ENCODE results near the gene PCBP3. TPM values are rescaled to one million over a fixed set of nuclear protein-coding genes. Genes with fewer than 3 reads are reported as not detected.
"Not testable (repeated sequence)": the region's sequence is repeated elsewhere in the genome, so short reads cannot be mapped to it uniquely, and the experiment has no call there.

Gene PCBP3
- total RNA-seq, 1 donor from 2014 or later, result not detected

DNA sequence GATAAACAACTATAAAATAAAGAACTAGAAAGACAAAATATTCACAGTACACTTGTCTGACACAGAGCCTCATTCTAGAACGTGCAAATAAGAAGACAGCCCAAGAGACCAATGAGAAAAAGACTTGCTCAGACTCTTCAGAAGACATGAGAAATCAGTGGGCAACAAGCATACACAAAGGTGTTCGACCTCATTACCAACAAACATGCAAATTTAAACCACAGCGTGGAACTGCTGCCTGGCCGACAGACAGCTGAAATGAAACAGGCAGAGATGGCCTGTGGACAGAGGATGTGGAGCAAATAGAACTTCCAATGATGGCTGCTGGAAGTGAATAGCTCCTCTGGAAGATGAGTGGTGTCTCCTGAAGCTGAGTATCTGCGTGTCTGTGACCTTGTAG, 315.7 kb downstream of the PCBP3 start:
- no peaks in the 10 kb centered on the region for H3K36me3 ChIP-seq (ENCODE audit: control insufficient read depth in 3 of 3, insufficient read depth in 3 of 3, low read length in 3 of 3)
- H3K9ac ChIP-seq (ENCODE audit: low read depth in 1 of 3, low read length in 3 of 3), result no peak overlapping the region

GRCh38 chr21:45959779-45960390, 316.4 kb downstream of the PCBP3 start:
- no peak overlapping the region for H3K27ac ChIP-seq (ENCODE audit: low read depth, low read length)
- no peak overlapping the region for H3K9ac ChIP-seq (ENCODE audit: low read depth in 1 of 3, low read length in 3 of 3)

More for the DNA sequence above, 315.7 kb downstream of the PCBP3 start:
- peaks cover 4 to 16% (median 6%) of the 10 kb centered on the region in 3 donors for H3K4me1 ChIP-seq (ENCODE audit: control insufficient read depth in 3 of 3, insufficient read depth in 3 of 3, low read length in 3 of 3)
- H3K4me3 ChIP-seq (ENCODE audit: low read length in 3 of 3), result no peak overlapping the region
- H3K9me3 ChIP-seq (ENCODE audit: control insufficient read depth in 3 of 3, low read length in 3 of 3), result no peaks in the 10 kb centered on the region
- peaks cover 0 to 13% (median 10%) of the 10 kb centered on the region in 3 donors for H3K27me3 ChIP-seq (ENCODE audit: control insufficient read depth in 3 of 3, insufficient read depth in 3 of 3, low read length in 3 of 3)
- peak overlapping the region; percentile 25 for H3K27ac ChIP-seq (ENCODE audit: low read depth, low read length)

DNA sequence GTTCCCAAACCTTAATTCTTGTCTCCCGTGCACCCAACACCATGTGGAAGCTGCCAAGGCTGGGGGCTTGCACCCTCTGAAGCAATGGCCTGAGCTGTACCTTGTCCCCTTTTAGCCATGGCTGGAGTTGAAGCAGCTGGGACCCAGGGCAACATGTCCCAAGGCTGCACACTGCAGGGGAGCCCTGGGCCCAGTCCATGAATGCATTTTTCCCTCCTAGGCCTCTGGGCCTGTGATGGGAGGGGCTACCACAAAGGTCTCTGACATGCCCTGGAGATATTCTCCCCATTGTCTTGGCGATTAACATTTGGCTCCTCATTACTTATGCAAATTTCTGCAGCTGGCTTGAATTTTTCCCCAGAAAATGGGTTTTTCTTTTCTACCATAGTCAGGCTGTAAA, 317.9 kb downstream of the PCBP3 start:
- not testable (repeated sequence) for H3K27ac ChIP-seq (ENCODE audit: low read depth, low read length); H3K36me3 ChIP-seq (ENCODE audit: control insufficient read depth in 3 of 3, insufficient read depth in 3 of 3, low read length in 3 of 3); H3K9ac ChIP-seq (ENCODE audit: low read depth in 1 of 3, low read length in 3 of 3); H3K9me3 ChIP-seq (ENCODE audit: control insufficient read depth in 3 of 3, low read length in 3 of 3); H3K27me3 ChIP-seq (ENCODE audit: control insufficient read depth in 3 of 3, insufficient read depth in 3 of 3, low read length in 3 of 3); H3K4me3 ChIP-seq (ENCODE audit: low read length in 3 of 3)
- H3K4me1 ChIP-seq (ENCODE audit: control insufficient read depth in 3 of 3, insufficient read depth in 3 of 3, low read length in 3 of 3), result peaks cover 4 to 16% (median 6%) of the 10 kb centered on the region in 3 donors

More at GRCh38 chr21:45959779-45960390, 316.4 kb downstream of the PCBP3 start:
- H3K4me1 ChIP-seq (ENCODE audit: control insufficient read depth in 3 of 3, insufficient read depth in 3 of 3, low read length in 3 of 3), result peaks cover 4 to 16% (median 6%) of the 10 kb centered on the region in 3 donors
- peaks cover 0 to 2% (median 0%) of the 10 kb centered on the region in 3 donors for H3K9me3 ChIP-seq (ENCODE audit: control insufficient read depth in 3 of 3, low read length in 3 of 3)
- no peak overlapping the region for H3K4me3 ChIP-seq (ENCODE audit: low read length in 3 of 3)
- peaks cover 0 to 12% (median 10%) of the 10 kb centered on the region in 3 donors for H3K27me3 ChIP-seq (ENCODE audit: control insufficient read depth in 3 of 3, insufficient read depth in 3 of 3, low read length in 3 of 3)
- no peaks in the 10 kb centered on the region for H3K36me3 ChIP-seq (ENCODE audit: control insufficient read depth in 3 of 3, insufficient read depth in 3 of 3, low read length in 3 of 3)

- Histone ChIP-seq H3K27ac (ENCODE audit: low read depth, low read length) (no peak overlapping the region), H3K4me3 (ENCODE audit: low read length in 3 of 3) (no peak overlapping the region), H3K9me3 (ENCODE audit: control insufficient read depth in 3 of 3, low read length in 3 of 3) (peaks cover 0 to 2% (median 2%) of the 10 kb centered on the region in 3 donors), H3K27me3 (ENCODE audit: control insufficient read depth in 3 of 3, insufficient read depth in 3 of 3, low read length in 3 of 3) (peaks cover 0 to 6% (median 5%) of the 10 kb centered on the region in 3 donors), H3K36me3 (ENCODE audit: control insufficient read depth in 3 of 3, insufficient read depth in 3 of 3, low read length in 3 of 3) (no peaks in the 10 kb centered on the region), H3K4me1 (ENCODE audit: control insufficient read depth in 3 of 3, insufficient read depth in 3 of 3, low read length in 3 of 3) (peaks cover 0 to 12% (median 6%) of the 10 kb centered on the region in 3 donors), H3K9ac (ENCODE audit: low read depth in 1 of 3, low read length in 3 of 3) (no peak overlapping the region)
Observed at GRCh38 chr21:45962531-45963231, 319.2 kb downstream of the PCBP3 start.

- Histone ChIP-seq H3K4me3 (ENCODE audit: low read length in 3 of 3) (no peak overlapping the region), H3K9me3 (ENCODE audit: control insufficient read depth in 3 of 3, low read length in 3 of 3) (peaks cover 0 to 2% (median 2%) of the 10 kb centered on the region in 3 donors), H3K27me3 (ENCODE audit: control insufficient read depth in 3 of 3, insufficient read depth in 3 of 3, low read length in 3 of 3) (peaks cover 0 to 6% (median 5%) of the 10 kb centered on the region in 3 donors), H3K4me1 (ENCODE audit: control insufficient read depth in 3 of 3, insufficient read depth in 3 of 3, low read length in 3 of 3) (peaks cover 0 to 11% (median 6%) of the 10 kb centered on the region in 3 donors), H3K27ac (ENCODE audit: low read depth, low read length) (no peak overlapping the region), H3K36me3 (ENCODE audit: control insufficient read depth in 3 of 3, insufficient read depth in 3 of 3, low read length in 3 of 3) (no peaks in the 10 kb centered on the region), H3K9ac (ENCODE audit: low read depth in 1 of 3, low read length in 3 of 3) (no peak overlapping the region)
Observed at GRCh38 chr21:45963232-45963570, 319.7 kb downstream of the PCBP3 start.

DNA sequence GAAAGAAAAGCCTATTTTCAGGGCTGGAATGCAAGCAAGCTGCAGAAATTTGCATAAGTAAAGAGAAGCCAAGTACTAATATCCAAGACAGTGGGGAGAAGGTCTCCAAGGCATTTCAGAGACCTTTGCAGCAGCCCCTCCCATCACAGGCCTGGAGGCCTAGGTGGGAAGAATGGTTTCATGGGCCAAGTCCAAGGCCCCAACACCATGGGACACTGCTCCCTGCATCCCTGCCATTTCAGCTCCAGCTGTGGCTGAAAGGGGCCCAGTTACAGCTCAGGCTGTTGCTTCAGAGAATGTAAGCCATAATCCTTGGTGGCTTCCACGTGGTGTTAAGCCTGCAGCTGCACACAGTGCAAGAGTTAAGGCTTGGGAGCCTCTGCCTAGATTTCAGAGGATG, 321.1 kb downstream of the PCBP3 start:
- H3K4me1 ChIP-seq (ENCODE audit: control insufficient read depth in 3 of 3, insufficient read depth in 3 of 3, low read length in 3 of 3), result peaks cover 0 to 6% (median 2%) of the 10 kb centered on the region in 3 donors
- H3K9ac ChIP-seq (ENCODE audit: low read depth in 1 of 3, low read length in 3 of 3), result no peak overlapping the region

DNA sequence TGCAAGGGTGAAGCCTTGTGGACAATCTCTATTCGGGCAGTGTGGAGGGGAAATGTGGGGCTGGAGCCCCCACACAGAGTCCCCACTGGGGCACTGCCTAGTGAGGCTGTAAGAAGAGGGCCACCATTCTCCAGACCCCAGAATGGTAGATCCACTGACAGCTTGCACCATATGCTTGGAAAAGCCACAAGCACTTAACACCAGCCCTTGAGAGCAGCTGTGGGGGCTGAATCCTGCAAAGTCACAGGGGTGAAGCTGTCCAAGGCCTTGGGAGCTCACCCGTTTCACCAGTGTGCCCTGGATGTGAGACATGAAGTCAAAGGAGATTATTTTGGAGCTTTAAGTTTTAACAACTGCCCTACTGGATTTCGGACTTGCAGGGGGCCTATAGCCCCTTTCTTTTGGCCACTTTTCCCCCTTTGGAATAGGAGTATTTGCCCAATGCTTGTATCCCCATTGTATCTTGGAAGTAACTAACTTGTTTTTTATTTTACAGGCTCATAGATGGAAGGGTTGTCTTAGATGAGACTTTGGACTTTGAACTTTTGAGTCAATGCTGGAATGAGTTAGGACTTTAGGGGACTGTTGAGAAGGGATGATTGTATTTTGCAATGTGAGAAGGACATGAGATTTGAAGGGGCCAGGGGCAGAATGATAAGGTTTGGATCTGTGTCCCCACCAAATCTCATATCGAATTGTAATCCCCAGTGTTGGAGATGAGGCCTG, 321.7 kb downstream of the PCBP3 start:
- H3K36me3 ChIP-seq (ENCODE audit: control insufficient read depth in 3 of 3, insufficient read depth in 3 of 3, low read length in 3 of 3), result no peaks in the 10 kb centered on the region

More for the DNA sequence above, 321.1 kb downstream of the PCBP3 start:
- H3K36me3 ChIP-seq (ENCODE audit: control insufficient read depth in 3 of 3, insufficient read depth in 3 of 3, low read length in 3 of 3), result no peaks in the 10 kb centered on the region
- H3K27me3 ChIP-seq (ENCODE audit: control insufficient read depth in 3 of 3, insufficient read depth in 3 of 3, low read length in 3 of 3), result peaks cover 0 to 5% (median 3%) of the 10 kb centered on the region in 3 donors
- H3K4me3 ChIP-seq (ENCODE audit: low read length in 3 of 3), result no peak overlapping the region
- peaks cover 0 to 2% (median 2%) of the 10 kb centered on the region in 3 donors for H3K9me3 ChIP-seq (ENCODE audit: control insufficient read depth in 3 of 3, low read length in 3 of 3)
- no peak overlapping the region for H3K27ac ChIP-seq (ENCODE audit: low read depth, low read length)

DNA sequence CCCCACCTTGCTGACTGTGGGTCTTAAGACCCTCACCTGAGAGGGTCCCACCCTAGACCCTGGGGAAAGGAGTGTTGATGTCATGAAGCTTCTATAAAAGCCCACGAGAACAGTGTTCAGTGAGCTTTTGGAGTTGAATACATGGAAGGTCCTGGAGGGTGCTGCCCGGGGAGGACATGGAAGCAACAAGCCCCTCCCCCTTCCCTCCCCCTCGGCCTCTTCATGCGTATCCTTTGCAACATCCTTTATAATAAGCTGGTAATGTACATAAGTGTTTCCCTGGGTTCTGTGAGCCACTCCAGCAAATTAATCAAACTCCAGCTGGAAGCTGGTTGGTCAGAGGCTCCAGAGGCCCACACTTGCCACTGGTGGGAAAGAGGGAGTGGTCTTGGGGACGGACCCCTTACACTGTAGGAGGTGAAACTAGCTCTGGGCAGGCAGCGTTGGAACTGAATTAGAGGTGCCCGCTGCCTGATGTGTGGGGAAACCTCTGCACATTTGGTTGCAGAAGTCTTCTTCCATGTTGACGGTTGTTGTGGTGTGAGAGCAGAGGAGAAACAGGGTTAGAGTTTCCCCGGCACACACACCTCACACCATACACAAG, 323.4 kb downstream of the PCBP3 start:
- no peak overlapping the region for H3K4me3 ChIP-seq (ENCODE audit: low read length in 3 of 3)
- no peaks in the 10 kb centered on the region for H3K36me3 ChIP-seq (ENCODE audit: control insufficient read depth in 3 of 3, insufficient read depth in 3 of 3, low read length in 3 of 3)
- peaks cover 11 to 15% (median 13%) of the 10 kb centered on the region in 3 donors for H3K4me1 ChIP-seq (ENCODE audit: control insufficient read depth in 3 of 3, insufficient read depth in 3 of 3, low read length in 3 of 3)
- peaks cover 3 to 5% (median 4%) of the 10 kb centered on the region in 3 donors for H3K27me3 ChIP-seq (ENCODE audit: control insufficient read depth in 3 of 3, insufficient read depth in 3 of 3, low read length in 3 of 3)
- H3K9ac ChIP-seq (ENCODE audit: low read depth in 1 of 3, low read length in 3 of 3), result no peak overlapping the region
- peaks cover 0 to 2% (median 2%) of the 10 kb centered on the region in 3 donors for H3K9me3 ChIP-seq (ENCODE audit: control insufficient read depth in 3 of 3, low read length in 3 of 3)
- H3K27ac ChIP-seq (ENCODE audit: low read depth, low read length), result no peak overlapping the region

More for the DNA sequence above, 321.7 kb downstream of the PCBP3 start:
- no peak overlapping the region for H3K9ac ChIP-seq (ENCODE audit: low read depth in 1 of 3, low read length in 3 of 3)
- H3K9me3 ChIP-seq (ENCODE audit: control insufficient read depth in 3 of 3, low read length in 3 of 3), result peaks cover 0 to 2% (median 2%) of the 10 kb centered on the region in 3 donors
- H3K27ac ChIP-seq (ENCODE audit: low read depth, low read length), result no peak overlapping the region
- H3K4me3 ChIP-seq (ENCODE audit: low read length in 3 of 3), result no peak overlapping the region
- peaks cover 0 to 2% (median 1%) of the 10 kb centered on the region in 3 donors for H3K4me1 ChIP-seq (ENCODE audit: control insufficient read depth in 3 of 3, insufficient read depth in 3 of 3, low read length in 3 of 3)
- H3K27me3 ChIP-seq (ENCODE audit: control insufficient read depth in 3 of 3, insufficient read depth in 3 of 3, low read length in 3 of 3), result no peaks in the 10 kb centered on the region

DNA sequence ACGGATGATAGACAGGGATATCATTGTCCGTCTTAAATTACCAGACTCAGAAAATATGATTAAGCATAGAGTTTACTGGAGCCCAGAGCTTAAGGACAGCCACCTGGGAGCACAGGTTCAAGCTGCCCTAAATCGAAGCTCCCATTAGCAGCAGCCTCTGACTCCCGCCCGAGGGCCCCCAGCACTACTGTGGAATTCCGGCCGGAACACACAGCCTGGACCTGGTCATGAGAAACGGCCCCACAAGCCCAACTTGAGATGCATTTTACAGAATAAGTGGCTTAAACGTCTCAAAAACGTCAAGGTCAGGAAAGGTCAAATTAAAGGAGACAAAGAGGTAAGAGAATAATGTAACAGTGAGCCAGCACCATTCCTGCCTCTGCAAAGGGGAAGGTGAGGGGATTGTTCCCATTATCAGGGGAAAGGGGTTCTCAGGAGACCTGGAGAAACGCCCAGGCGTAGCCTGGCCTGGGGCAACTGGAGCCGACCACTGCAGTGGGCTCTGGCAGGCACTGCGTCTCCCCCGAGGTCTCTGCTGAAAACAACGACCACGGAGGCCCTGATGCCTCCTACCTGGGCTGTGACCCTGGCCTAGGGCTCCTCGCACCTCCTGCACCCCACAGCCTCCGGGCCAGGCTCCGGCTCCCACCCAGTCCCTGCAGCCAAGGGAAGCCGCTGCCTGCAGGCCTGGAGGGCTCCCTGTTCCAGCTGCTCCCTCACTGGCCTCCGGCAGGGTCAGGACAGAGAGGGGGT, 326.6 kb downstream of the PCBP3 start:
- Histone ChIP-seq H3K27ac (ENCODE audit: low read depth, low read length) (no peak overlapping the region), H3K9me3 (ENCODE audit: control insufficient read depth in 3 of 3, low read length in 3 of 3) (peaks cover 0 to 1% (median 0%) of the 10 kb centered on the region in 3 donors), H3K9ac (ENCODE audit: low read depth in 1 of 3, low read length in 3 of 3) (no peak overlapping the region), H3K27me3 (ENCODE audit: control insufficient read depth in 3 of 3, insufficient read depth in 3 of 3, low read length in 3 of 3) (peaks cover 15 to 34% (median 22%) of the 10 kb centered on the region in 3 donors), H3K4me1 (ENCODE audit: control insufficient read depth in 3 of 3, insufficient read depth in 3 of 3, low read length in 3 of 3) (peaks cover 33 to 40% (median 36%) of the 10 kb centered on the region in 3 donors), H3K36me3 (ENCODE audit: control insufficient read depth in 3 of 3, insufficient read depth in 3 of 3, low read length in 3 of 3) (no peaks in the 10 kb centered on the region), H3K4me3 (ENCODE audit: low read length in 3 of 3) (no peak overlapping the region)

All from skeletal muscle tissue (tissue), 4 donors.